Lower leg skin (tissue), 3 donors: ENCODE results near the gene CARF.

Experiments used
- CTCF ChIP-seq, 3 donors: fragments of 450-650 bp; IDR thresholded peaks; one replicate each; pipeline ENCODE4 v1.5.1; 2016; ENCODE audit warnings: antibody characterized with exemption in 3 of 3, mild to moderate bottlenecking in 3 of 3, moderate library complexity in 2 of 3
- POLR2A ChIP-seq, 2 donors: fragments of 450-650 bp; IDR thresholded peaks; one replicate each; pipeline ENCODE4 v1.6.1; 2016 to 2017; ENCODE audit warnings: antibody characterized with exemption in 2 of 2, mild to moderate bottlenecking in 1 of 2, moderate library complexity in 1 of 2

GRCh38 chr2:202965810-202966460 lies 53.9 kb downstream of the CARF start:
- TF ChIP-seq POLR2A (IDR thresholded peaks at IDR 0.05) (no peak), CTCF (IDR thresholded peaks at IDR 0.05) (no peak)
